ENCODE measurements around the gene SHROOM3.

GRCh38 chr4:76568262-76568661, 133.2 kb downstream of the SHROOM3 start:
- TF ChIP-seq CTCF (IDR thresholded peaks at IDR 0.05) (no peak), ZFX (IDR thresholded peaks at IDR 0.05; ENCODE audit: borderline replicate concordance) (no peak)
